ENCODE measurements around the gene PI4KA.

Gene PI4KA

DNA sequence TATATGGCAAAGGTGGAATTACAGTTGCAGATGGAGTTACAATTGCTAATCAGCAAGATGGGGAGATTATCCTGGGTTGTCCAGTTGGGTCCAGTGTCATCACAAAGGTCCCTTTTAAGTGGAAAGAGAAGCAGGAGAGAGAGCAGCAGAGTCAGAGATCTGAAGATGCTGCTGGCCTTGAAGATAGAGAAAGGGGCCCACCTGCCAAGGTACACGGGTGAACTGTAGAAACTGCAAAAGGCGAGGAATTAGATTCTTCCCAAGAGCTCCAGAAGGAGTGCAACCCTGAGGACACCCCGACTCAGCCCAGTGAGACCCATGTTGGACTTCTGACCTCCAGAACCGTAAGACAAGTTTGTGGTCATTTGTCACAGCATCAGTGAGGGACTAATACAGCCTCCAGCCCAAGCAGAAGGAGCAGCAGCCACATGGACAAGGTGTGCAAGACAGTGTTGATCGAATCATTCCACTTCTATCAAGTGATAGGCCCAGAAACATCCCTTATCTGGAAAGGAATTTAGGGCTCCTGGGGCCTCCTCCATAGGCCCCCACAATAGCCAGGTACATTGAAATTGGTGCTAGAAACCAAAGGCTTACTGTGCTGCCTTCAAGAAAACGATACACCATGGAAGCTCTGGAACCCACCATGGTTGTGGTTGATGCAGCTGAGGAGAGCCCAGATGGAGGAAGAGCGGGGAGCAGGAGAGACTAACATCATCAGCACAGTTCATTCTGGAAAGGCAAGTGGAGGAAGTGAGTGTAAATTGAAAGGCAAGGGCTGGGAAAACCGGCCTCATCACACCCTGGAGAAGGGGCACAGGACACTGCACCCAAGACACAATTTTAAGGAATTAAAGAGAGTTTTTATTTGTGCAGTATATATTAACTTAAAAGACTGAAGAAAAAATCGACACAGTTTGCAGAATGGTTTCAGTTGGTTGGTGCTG lies 23.5 kb upstream of the PI4KA start:
- no peak for DNase-seq

DNA sequence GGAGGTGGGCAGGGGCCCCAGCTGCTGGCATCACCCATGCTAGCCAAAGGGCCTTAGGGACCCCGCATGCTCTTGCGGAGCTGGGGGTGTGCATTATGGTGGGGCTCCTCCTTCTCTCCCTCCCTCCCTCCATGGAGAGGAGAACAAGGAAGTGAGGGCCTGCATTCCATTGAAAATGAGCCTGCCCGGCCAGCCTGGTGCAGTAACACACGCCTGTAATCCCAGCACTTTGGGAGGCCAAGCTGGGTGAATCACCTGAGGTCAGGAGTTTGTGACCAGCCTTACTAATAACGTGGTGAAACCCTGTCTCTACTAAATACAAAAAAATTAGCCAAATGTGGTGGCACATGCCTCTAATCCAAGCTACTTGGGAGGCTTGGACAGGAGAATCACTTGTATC lies 22.6 kb upstream of the PI4KA start:
- no peak for DNase-seq

- DNase-seq = no peak
Observed at GRCh38 chr22:20877715-20878114, 19.1 kb upstream of the PI4KA start.

GRCh38 chr22:20875296-20875695 lies 16.7 kb upstream of the PI4KA start:
- no peak for DNase-seq

DNA sequence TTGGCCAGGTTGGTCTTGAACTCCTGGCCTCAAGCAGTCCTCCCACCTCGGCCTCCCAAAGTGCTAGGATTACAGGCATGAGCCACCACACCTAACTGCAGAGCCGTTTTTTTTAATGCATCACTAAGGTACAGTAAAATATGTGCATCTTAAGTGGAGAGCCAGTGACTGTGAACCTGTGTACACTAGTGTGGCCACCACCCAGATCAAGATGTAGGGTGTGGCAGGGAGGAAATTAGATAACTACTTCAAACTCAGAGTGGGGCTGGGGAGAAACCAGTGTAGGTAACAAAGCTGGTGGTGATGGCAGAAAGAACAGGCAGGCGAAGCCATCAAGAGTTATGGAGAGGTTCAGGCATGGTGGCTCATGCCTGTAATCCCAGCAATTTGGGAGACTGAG lies 14.6 kb upstream of the PI4KA start:
- no peak for DNase-seq

GRCh38 chr22:20869234-20869633 lies 10.6 kb upstream of the PI4KA start:
- no peak for DNase-seq

DNA sequence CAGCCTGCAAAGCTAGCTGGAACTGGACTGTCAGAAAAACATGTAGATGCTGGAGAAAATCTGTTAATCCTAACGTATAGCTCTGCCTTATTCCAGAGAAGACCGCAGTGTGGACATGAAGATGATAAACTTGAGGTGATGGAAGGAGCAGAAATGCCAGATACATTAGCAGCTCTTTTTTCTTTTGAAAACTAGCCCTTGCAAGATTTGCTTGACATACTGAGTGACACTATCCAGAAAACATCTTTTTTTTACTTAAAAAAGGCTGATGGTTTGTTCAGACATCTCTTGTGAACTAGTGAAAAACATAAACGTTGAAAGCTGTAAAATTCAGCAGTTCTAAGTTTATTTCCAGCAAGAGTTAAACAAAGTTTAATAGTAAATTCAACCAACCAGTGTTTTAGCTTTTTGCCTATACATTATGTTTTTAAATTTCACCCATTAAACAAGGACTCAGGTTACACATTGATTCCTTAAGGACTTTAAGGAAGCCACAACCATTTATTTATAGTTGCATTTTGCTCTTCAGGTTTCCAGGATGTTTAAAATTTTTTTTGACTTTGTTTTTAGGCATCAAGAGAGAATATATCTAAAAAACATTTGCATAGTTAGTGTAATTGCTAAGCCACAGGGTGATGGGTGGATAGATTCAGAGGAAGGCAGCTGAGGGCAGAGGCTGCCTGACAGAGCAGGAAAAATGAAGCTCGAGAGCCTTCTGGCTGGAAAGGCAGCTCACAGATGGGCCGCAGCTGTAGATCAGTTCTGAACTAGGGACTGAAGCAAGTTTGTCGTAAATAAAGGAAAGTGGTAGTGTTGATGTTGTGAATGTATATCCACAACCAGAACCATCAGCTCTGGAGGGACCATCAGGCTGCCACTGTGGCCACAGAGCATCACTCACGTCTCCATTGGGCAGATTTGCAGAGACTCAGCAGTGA lies 9.7 kb upstream of the PI4KA start:
- DNase-seq = no peak

DNA sequence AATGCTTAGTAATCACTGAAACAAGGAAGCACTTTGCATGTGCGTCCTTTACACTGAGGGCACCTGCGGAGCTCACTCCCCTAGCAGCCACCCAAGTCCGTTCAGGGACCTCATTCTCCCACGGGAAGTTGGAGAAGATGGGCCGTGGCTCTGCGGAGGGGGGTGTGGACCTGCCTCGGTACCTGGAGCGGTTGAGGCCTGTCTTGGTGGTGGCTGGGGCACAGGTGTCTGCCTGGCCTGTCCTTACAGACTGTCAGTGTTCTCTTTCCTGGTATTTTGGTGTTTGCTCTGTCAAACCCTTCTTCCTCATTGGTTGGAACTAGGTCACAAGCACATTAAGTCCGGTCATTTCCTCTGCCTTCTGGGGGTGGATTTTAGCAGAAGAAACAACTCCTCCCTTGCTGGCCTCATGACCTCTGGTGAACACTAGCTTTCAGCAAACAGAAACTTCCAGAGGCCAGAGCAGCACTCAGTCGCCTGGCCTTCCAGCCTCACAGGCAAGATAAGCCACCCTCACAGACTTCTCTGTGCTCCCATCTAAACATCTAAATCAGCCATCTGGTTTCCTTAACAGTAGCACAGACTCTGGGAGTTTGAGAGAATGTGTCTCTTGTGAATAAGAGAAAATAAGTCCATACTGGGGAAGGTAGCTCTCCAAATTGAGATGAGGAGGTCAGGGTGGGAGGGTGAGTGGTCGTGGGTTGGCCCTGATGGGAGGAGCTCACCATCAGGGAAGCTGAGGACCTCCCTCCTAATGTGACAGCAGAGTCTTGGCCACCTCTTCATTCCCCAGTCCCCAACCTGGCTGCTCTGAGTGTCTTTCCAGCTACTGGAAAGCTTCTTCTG lies 8.8 kb upstream of the PI4KA start:
- DNase-seq = no peak

DNA sequence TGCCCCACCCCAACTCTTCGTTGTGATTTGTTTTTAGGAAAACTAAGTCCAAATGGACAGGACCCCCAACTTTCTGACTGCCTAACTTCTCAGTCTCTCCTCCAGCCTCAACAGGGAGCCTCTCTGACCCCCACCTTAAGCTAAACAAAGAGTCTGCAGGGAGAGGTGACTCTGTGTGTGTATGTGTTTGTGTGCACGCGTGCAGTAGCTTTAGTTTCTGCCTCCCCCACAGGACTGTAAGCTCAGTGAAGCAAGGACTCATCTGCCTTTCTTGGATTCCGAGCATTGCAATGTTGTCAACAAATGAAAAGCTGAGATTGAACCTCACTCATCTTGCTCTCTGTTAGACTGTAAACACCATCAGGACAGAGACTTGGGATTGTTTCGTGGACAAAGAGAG lies 8.1 kb upstream of the PI4KA start:
- no peak for DNase-seq

GRCh38 chr22:20865875-20866445 lies 7.3 kb upstream of the PI4KA start:
- no peak for DNase-seq

DNA sequence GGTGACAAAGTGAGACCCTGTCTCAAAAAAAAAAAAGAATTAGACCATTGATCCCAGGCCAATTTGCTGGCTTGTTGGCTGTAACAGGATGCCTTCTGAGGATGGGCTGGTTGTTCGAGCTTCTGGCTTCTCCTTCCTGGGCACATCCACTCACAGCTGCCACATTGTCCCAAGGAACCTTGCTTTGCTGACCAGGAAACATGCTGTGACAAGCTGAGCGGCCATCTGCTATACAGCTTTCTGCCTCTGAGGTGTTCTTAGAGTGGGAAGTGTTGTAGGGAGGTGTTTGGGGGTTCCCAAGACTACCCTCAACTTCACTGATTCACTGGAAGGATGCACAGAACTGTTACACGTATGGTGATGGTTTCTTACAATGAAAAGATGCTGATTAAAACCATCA lies 6.7 kb upstream of the PI4KA start:
- DNase-seq = no peak

DNA sequence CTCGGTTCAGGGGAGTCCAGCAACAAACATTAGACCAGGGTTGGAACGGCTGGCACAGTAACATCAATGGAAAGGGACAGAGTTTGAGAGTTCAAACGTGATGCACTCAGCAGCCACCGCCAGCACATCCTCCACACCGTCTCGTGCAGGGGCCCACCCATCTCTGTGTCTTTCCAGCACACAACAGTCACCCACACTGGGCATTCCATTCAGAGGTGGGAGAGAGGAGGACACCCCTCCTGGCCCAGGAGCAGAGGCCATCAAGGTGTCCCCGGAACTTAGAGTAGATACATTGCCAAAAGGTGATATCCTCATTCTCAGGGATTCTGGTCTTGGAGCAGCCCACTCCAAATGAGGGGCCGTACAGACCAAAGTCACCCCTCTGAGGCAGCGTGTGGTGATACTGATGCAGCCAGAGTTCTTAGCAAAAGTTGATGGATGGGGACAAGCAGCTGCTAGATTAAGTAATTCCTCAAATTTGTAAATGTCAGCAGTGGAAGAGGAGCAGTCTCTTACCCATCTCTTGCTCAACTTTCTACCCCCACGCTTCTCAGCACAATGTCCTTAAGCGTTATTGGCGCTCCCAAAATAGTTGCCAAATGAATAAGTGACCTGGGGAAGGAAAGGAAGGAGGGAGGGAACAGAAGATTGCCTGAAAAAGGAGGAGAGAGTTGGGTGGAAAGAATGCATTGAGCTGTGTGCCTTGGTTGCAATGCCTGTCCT lies 5.7 kb upstream of the PI4KA start:
- DNase-seq = no peak

DNA sequence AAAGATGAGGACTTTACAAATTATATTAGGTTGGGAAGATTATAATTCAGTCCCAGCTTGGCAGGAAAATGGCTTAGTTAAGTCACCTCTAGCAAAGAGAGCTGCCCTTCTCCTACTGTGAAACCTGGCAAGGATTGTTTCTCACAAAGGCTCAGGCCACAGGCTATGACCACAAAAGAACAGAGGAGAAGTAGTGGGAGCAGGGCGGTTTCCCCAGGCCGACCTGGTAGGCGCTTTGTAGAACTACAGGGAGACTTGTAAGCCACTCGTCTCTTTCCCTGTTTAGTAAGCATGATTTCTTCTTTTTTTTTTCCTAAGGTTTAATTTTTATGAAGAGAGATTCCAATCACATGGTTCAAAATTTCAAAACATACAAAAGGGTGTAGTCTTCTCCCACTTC lies 4.8 kb upstream of the PI4KA start:
- no peak for DNase-seq

DNA sequence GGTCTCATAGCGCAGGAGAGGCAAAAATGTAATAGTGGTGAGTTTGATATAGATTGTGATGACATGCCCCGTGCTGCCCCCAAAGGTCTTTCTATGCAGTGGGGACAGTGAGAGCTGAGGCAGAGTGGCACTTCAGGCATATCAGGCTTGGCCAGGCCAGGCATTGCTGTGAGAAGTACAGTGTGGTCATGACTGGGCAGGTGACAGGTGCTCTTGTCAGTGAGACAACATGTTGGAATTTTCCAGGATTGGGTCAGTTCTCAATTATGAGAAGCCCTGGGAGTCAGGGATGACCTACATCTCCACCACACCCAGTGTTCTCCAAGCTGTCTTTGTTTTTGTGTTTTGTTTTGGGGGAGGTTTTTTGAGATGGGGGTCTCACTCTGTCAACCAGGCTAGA lies 3.9 kb upstream of the PI4KA start:
- no peak for DNase-seq

DNA sequence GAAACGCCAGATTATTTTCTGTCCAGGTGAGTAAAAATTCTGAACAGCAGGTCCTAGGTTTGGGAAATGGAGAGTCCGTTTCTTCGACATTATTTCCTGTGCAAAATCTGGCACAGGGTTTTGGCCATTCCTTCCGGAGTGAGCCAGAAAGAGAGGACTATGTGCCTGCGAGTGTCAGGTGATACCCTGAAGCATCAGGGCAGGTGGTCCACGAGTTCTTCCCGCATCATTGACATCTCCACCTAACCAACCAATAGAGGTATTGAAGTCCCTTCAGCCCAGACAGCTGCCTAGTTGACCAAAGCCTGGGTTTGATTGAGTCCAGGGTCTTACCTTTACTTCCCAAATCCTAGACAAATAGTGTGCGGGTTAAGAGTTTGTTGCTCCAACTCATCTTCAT lies 1.0 kb upstream of the PI4KA start:
- DNase-seq = no peak

DNA sequence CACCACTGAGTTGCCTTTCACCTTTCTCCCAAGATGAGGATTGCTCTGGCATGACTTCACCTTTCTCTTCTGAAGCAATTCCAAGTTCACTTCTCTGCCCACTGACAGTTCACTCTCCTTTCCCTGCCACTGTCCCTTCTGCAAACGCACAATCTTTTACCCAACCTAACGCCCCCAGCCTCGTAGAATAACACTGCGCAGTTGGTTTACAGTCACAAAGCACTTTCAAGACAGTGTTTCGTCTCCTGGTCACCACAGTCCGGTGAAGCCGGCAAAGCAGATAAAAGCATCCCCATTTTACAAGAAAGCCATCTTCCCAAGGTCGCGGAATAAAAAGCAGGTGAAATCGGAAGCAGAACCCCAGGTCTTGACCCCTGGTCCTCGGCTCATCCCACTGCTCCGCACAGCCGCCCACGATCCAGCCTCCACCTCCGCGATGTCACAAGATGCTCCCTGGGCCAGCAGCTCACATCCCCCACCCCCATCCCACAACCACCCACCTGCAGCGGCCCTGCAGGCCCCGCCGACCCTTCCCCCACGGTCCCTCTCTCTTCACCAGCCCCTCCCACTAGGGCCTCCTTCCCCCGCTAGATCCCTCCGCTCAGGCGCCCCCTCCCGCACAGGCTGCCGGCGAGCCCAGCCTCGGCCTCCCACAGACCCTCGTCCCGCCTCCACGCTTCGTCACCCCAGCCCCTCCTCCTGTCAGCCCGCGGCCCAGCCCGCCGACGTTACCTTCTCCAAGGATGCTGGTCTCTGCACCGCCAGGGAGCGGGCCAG lies 585 bp downstream of the PI4KA start:
- peak; percentile 89 for DNase-seq

DNA sequence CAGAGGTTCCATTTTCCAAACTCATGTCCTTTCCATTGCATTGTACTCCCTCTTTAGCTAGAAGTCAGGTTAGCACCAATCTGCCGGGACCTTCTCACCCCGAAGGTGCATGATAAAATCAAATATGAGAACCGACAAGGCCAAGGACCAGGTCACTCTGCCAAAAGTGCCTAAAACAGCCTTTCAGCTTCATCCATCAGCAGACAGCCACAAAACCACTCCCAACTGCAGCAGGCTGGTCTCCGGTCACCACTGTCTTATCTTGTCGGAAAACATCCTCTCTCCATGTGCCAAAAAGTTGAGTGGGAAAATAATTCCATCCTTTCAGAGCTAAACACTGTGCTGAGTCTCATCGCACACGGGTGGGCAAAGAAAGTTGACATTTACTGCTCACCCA lies 1.4 kb downstream of the PI4KA start:
- no peak for DNase-seq

- DNase-seq = no peak
Observed at GRCh38 chr22:20853236-20853660, 5.4 kb downstream of the PI4KA start.

GRCh38 chr22:20852503-20852902 lies 6.1 kb downstream of the PI4KA start:
- DNase-seq = no peak

- DNase-seq = peak; percentile 23
Observed at GRCh38 chr22:20852076-20852475, 6.5 kb downstream of the PI4KA start.

GRCh38 chr22:20847318-20847822 lies 11.2 kb downstream of the PI4KA start:
- no peak for DNase-seq
